Peyer's patch (tissue), 4 donors: Measurements from ENCODE around the gene NRXN3.
"Not testable (repeated sequence)": the region's sequence is repeated elsewhere in the genome, so short reads cannot be mapped to it uniquely, and the experiment has no call there.

Source experiments
- POLR2A ChIP-seq, 2 donors: fragments of 450-650 bp; IDR thresholded peaks; one replicate each; pipeline ENCODE4 v1.5.1; 2017; ENCODE audit warnings: antibody characterized with exemption in 2 of 2, mild to moderate bottlenecking in 2 of 2, moderate library complexity in 2 of 2
- TF ChIP-seq, protein P1 (sequence below), 6 experiments: fragments of 450-650 bp in 4 of 6; fragments of 200-600 bp in 2 of 6; sonication (generic) in 1 of 6; IDR thresholded peaks; one replicate each; pipeline ENCODE4 v1.5.1; 2017 to 2019; ENCODE audit warnings: antibody characterized with exemption in 6 of 6, mild to moderate bottlenecking in 3 of 6, moderate library complexity in 1 of 6

DNA sequence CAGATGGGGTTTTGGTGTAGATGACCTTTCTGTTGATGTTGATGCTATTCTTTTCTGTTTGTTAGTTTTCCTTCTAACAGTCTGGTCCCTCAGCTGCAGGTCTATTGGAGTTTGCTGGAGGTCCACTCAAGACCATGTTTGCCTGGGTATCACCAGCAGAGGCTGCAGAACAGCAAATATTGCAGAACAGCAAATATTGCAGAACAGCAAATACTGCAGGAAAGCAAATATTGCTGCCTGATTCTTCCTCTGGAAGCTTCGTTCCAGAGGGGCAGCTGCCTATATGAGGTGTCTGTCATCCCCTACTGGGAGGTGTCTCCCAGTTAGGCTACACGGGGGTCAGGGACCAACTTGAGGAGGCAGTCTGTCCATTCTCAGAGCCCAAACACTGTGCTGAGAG is 371.6 kb downstream of the NRXN3 start:
- TF ChIP-seq, protein P1, sequence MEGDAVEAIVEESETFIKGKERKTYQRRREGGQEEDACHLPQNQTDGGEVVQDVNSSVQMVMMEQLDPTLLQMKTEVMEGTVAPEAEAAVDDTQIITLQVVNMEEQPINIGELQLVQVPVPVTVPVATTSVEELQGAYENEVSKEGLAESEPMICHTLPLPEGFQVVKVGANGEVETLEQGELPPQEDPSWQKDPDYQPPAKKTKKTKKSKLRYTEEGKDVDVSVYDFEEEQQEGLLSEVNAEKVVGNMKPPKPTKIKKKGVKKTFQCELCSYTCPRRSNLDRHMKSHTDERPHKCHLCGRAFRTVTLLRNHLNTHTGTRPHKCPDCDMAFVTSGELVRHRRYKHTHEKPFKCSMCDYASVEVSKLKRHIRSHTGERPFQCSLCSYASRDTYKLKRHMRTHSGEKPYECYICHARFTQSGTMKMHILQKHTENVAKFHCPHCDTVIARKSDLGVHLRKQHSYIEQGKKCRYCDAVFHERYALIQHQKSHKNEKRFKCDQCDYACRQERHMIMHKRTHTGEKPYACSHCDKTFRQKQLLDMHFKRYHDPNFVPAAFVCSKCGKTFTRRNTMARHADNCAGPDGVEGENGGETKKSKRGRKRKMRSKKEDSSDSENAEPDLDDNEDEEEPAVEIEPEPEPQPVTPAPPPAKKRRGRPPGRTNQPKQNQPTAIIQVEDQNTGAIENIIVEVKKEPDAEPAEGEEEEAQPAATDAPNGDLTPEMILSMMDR (IDR thresholded peaks at IDR 0.05), result not testable (repeated sequence)
- TF ChIP-seq POLR2A (IDR thresholded peaks at IDR 0.05), result not testable (repeated sequence)
